Stimulated activated naive CD8-positive, alpha-beta T cell treated with anti-CD3 and anti-CD28 coated beads, Interleukin-15, Interleukin-2, amounts not matched to agents 100 ng/mL and 50 ng/mL, for 24 hours (primary cell): ENCODE data around the gene RBM20.
"Not testable (repeated sequence)": the region's sequence is repeated elsewhere in the genome, so short reads cannot be mapped to it uniquely, and the experiment has no call there.

ENCODE experiments used
- H3K27ac Mint-ChIP-seq: one replicate; pipeline ENCODE4 v1.8.0; 2021; ENCODE audit warnings: mild to moderate bottlenecking, mixed read lengths
- H3K27me3 Mint-ChIP-seq: one replicate; pipeline ENCODE4 v1.8.0; 2021; ENCODE audit warnings: mixed read lengths
- H3K36me3 Mint-ChIP-seq: one replicate; pipeline ENCODE4 v1.8.0; 2021; ENCODE audit warnings: low read depth, mixed read lengths
- H3K4me1 Mint-ChIP-seq: one replicate; pipeline ENCODE4 v1.8.0; 2021; ENCODE audit warnings: low read depth, mixed read lengths
- H3K4me3 Mint-ChIP-seq: one replicate; pipeline ENCODE4 v1.8.0; 2021; ENCODE audit warnings: mild to moderate bottlenecking, mixed read lengths
- H3K9me3 Mint-ChIP-seq: one replicate; pipeline ENCODE4 v1.8.0; 2021; ENCODE audit warnings: mixed read lengths

The RBM20 gene

GRCh38 chr10:110709964-110710587 is 65.9 kb downstream of the RBM20 start:
- H3K9me3 Mint-ChIP-seq = no peaks in the 10 kb centered on the region
- H3K27ac Mint-ChIP-seq = no peak overlapping the region
- no peaks in the 10 kb centered on the region for H3K36me3 Mint-ChIP-seq
- H3K4me3 Mint-ChIP-seq = no peak overlapping the region
- peaks cover 9% of the 10 kb centered on the region for H3K27me3 Mint-ChIP-seq
- no peaks in the 10 kb centered on the region for H3K4me1 Mint-ChIP-seq

GRCh38 chr10:110710621-110711020 is 66.5 kb downstream of the RBM20 start:
- no peak overlapping the region for H3K27ac Mint-ChIP-seq
- no peaks in the 10 kb centered on the region for H3K4me1 Mint-ChIP-seq
- no peaks in the 10 kb centered on the region for H3K9me3 Mint-ChIP-seq
- peaks cover 9% of the 10 kb centered on the region for H3K27me3 Mint-ChIP-seq
- no peaks in the 10 kb centered on the region for H3K36me3 Mint-ChIP-seq
- no peak overlapping the region for H3K4me3 Mint-ChIP-seq

DNA sequence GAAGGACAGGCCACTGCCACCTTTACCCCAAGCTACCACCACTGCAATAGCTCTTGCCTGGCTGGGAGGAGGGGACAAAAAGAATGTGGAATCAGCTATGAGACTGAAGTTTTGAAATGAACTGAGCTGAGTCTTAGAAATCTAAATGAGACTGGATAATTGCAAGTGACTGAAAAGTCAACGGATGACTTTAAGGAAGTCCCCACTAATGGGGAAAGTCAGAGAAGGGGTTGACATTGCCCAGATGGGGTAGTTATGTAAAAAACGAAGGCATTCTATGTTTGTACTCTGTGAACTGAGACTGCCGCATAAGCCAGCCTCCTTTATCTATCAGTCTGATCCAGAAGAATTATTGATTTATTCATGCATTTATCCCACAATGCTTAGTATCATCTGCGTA is 67.2 kb downstream of the RBM20 start:
- peaks cover 6% of the 10 kb centered on the region for H3K27me3 Mint-ChIP-seq
- no peaks in the 10 kb centered on the region for H3K4me1 Mint-ChIP-seq
- H3K36me3 Mint-ChIP-seq = no peaks in the 10 kb centered on the region
- no peaks in the 10 kb centered on the region for H3K9me3 Mint-ChIP-seq
- no peak overlapping the region for H3K4me3 Mint-ChIP-seq
- no peak overlapping the region for H3K27ac Mint-ChIP-seq

DNA sequence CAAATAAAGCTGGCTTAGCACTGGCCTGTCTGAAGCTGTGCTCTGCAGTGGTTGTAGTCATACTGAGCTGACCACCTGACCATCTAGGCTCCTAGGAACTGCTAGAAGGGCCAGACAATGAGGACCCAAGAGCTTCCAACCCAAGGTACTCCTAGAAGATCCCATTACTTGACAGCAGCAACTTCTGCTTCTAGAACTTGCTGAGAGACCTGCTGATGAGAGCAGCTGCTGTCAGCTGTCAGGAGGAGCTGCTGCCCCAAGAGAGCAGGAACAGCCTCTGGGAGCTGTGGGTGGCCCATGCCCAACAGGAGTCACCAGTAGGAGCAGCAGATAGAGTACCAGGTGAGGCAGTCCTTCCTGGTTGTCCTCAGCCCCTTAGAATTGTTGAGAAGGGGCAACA is 70.2 kb downstream of the RBM20 start:
- Mint-ChIP-seq H3K4me3 (no peak overlapping the region), H3K27me3 (peaks cover 3% of the 10 kb centered on the region), H3K27ac (no peak overlapping the region), H3K4me1 (no peaks in the 10 kb centered on the region), H3K9me3 (no peaks in the 10 kb centered on the region), H3K36me3 (no peaks in the 10 kb centered on the region)

- Mint-ChIP-seq H3K9me3 (no peaks in the 10 kb centered on the region), H3K27ac (no peak overlapping the region), H3K36me3 (no peaks in the 10 kb centered on the region), H3K4me3 (no peak overlapping the region), H3K27me3 (no peaks in the 10 kb centered on the region), H3K4me1 (no peaks in the 10 kb centered on the region)
Observed at GRCh38 chr10:110717781-110718589, 73.8 kb downstream of the RBM20 start.

- no peaks in the 10 kb centered on the region for H3K9me3 Mint-ChIP-seq
- H3K27me3 Mint-ChIP-seq = no peaks in the 10 kb centered on the region
- no peaks in the 10 kb centered on the region for H3K36me3 Mint-ChIP-seq
- peaks cover 30% of the 10 kb centered on the region for H3K4me1 Mint-ChIP-seq
- no peak overlapping the region for H3K4me3 Mint-ChIP-seq
- H3K27ac Mint-ChIP-seq = no peak overlapping the region
Observed at GRCh38 chr10:110721406-110722038, 77.4 kb downstream of the RBM20 start.

DNA sequence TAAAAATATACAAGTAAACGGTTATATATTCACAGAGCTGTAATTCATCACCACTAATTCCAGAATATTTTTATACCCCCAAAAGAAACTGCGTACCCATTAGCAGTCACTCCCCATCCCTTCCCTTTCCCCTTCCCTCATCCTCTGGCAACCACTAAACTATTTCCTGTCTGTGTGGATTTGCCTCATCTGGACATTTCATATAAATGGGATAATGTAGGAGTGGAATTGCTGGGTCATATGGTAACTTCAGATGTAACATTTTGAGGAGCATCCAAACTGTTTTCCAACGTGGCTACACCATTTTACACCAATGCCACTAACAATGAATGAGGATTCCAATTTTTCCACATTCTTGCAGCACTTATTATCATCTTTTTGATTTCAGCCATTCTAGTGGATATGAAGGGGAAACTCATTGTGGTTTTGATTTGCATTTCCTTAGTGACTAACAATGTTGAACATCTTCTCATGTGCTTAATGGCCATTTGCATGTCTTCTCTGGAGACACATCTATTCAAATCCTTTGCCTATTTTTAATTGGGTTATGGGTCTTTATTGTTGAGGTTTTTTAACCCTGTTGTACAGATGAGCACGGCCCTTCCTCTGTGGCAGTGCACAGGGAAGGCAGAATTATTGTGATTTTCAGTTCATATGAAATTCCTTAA is 79.2 kb downstream of the RBM20 start:
- H3K36me3 Mint-ChIP-seq = no peaks in the 10 kb centered on the region
- no peak overlapping the region for H3K4me3 Mint-ChIP-seq
- no peaks in the 10 kb centered on the region for H3K9me3 Mint-ChIP-seq
- H3K4me1 Mint-ChIP-seq = peaks cover 30% of the 10 kb centered on the region
- no peaks in the 10 kb centered on the region for H3K27me3 Mint-ChIP-seq
- H3K27ac Mint-ChIP-seq = peak overlapping the region; percentile 14

DNA sequence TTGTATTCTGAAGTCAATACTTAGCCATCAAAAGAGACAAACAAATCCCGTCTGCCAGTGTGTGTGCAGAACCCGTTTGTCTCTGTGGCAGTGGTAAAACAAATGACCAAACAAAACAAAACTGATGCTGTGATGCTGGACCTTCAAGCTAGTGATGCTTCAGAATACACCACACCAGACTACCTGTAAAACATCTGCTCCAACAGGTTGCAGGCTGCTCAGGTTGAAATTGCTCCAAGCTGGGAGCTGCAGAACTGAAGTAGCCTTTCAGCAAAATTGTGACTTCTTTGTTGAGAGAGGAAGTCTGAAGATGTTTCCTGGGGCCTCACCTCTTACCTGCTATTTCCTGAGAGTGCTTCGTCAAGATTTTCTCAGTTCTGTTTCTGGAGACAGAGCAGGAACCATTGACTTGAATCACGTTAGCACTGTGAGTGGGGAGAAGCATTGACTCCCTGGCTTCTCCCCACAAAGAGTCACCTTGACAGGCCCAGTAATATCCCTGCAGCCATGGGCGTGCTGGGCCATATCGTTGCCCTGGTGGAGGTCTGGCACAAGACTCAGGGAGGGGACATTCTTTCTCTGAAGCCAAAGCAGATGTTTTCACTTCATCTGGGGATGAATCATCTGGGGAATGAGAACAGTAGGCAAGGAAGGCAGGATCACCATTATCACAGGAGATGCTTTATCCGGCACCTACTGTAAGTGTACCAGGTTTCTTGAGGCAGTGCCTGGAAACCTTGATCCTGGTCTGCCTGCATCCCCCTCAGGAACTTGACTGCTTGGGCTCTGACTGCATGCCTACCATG is 80.2 kb downstream of the RBM20 start:
- Mint-ChIP-seq H3K4me3 (no peak overlapping the region), H3K27me3 (no peaks in the 10 kb centered on the region), H3K36me3 (no peaks in the 10 kb centered on the region), H3K9me3 (no peaks in the 10 kb centered on the region), H3K4me1 (peaks cover 30% of the 10 kb centered on the region), H3K27ac (no peak overlapping the region)

- Mint-ChIP-seq H3K4me3 (no peak overlapping the region), H3K4me1 (peaks cover 30% of the 10 kb centered on the region), H3K36me3 (no peaks in the 10 kb centered on the region), H3K27me3 (no peaks in the 10 kb centered on the region), H3K9me3 (no peaks in the 10 kb centered on the region), H3K27ac (no peak overlapping the region)
Observed at GRCh38 chr10:110724937-110725336, 80.8 kb downstream of the RBM20 start.

DNA sequence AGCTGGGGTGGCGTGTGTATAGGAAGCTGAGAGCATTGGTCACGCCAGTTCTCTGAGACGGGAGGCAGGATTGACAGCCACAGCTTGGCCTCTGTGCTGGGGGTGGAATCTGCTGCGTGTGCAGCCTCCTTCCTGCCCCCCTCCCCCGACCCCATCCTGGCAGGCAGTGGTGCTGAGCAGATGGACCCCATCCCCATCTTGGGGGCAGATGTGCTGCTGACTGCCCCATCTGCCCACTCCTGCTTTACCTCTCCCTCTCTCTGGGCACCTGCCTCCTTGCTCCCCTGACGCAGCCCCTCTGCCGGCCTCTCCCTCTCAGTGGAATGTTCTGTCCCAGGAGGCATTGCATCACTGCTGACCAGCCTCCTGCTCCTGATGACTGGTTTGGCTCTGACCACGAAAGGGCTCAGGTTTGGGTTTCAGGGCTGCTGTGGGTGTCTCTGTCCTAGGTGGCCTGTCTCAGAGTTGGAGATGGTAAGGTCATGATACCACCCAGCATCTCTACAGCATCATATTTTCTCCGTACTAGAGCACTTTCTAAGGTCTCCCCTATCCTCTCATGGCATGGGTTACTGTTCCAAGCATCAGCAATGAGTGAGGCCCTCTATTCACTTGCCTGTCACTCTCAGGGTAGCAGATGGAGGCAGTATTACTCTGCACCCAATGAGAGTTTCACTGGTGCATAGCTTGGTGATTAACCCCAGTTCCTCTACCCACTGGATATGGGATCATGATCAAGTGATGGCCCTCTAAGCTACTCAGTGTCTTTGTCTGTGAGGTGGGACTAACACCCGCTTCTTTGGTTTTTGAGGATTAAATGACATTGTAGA is 81.9 kb downstream of the RBM20 start:
- H3K4me1 Mint-ChIP-seq = peaks cover 30% of the 10 kb centered on the region
- peaks cover 3% of the 10 kb centered on the region for H3K27me3 Mint-ChIP-seq
- H3K36me3 Mint-ChIP-seq = no peaks in the 10 kb centered on the region
- no peaks in the 10 kb centered on the region for H3K9me3 Mint-ChIP-seq
- no peak overlapping the region for H3K4me3 Mint-ChIP-seq
- no peak overlapping the region for H3K27ac Mint-ChIP-seq

GRCh38 chr10:110727785-110728184 is 83.6 kb downstream of the RBM20 start:
- Mint-ChIP-seq H3K4me1 (peaks cover 30% of the 10 kb centered on the region), H3K27me3 (peaks cover 19% of the 10 kb centered on the region)
- not testable (repeated sequence) for H3K36me3 Mint-ChIP-seq, H3K27ac Mint-ChIP-seq, H3K4me3 Mint-ChIP-seq, H3K9me3 Mint-ChIP-seq

- Mint-ChIP-seq H3K27me3 (peaks cover 39% of the 10 kb centered on the region), H3K9me3 (no peaks in the 10 kb centered on the region), H3K27ac (no peak overlapping the region), H3K36me3 (no peaks in the 10 kb centered on the region), H3K4me1 (peaks cover 5% of the 10 kb centered on the region), H3K4me3 (no peak overlapping the region)
Observed at GRCh38 chr10:110730345-110731050, 86.4 kb downstream of the RBM20 start.

- no peak overlapping the region for H3K4me3 Mint-ChIP-seq
Observed at GRCh38 chr10:110733218-110733952, 89.2 kb downstream of the RBM20 start.

More at GRCh38 chr10:110733218-110733952, 89.2 kb downstream of the RBM20 start:
- no peaks in the 10 kb centered on the region for H3K36me3 Mint-ChIP-seq
- peaks cover 47% of the 10 kb centered on the region for H3K27me3 Mint-ChIP-seq
- no peaks in the 10 kb centered on the region for H3K9me3 Mint-ChIP-seq
- H3K4me1 Mint-ChIP-seq = no peaks in the 10 kb centered on the region
- no peak overlapping the region for H3K27ac Mint-ChIP-seq
